ENCODE results near the gene DNAH7.

The DNAH7 gene

GRCh38 chr2:196076778-196077568 is 8.3 kb upstream of the DNAH7 start:
- no peak for DNase-seq

GRCh38 chr2:196075196-196075595 is 6.6 kb upstream of the DNAH7 start:
- DNase-seq, result no peak

GRCh38 chr2:196074631-196075030 is 6.0 kb upstream of the DNAH7 start:
- DNase-seq, result no peak

- no peak for DNase-seq
Measured at GRCh38 chr2:196073521-196073920, 4.9 kb upstream of the DNAH7 start.

- DNase-seq, result no peak
Measured at GRCh38 chr2:196067088-196067382, 1.6 kb downstream of the DNAH7 start.

- DNase-seq, result no peak
Measured at GRCh38 chr2:196066291-196067087, 2.1 kb downstream of the DNAH7 start.

- no peak for DNase-seq
Measured at GRCh38 chr2:196063773-196064172, 4.9 kb downstream of the DNAH7 start.

- no peak for DNase-seq
Measured at GRCh38 chr2:196059491-196059960, 9.1 kb downstream of the DNAH7 start.

- DNase-seq, result no peak
Measured at GRCh38 chr2:196054631-196055030, 14.0 kb downstream of the DNAH7 start.

- no peak for DNase-seq
Measured at GRCh38 chr2:196046123-196046917, 22.3 kb downstream of the DNAH7 start.

- DNase-seq, result no peak
Measured at GRCh38 chr2:196041786-196042185, 26.9 kb downstream of the DNAH7 start.

GRCh38 chr2:196040218-196040617 is 28.4 kb downstream of the DNAH7 start:
- DNase-seq, result no peak

- no peak for DNase-seq
Measured at GRCh38 chr2:196036442-196036841, 32.2 kb downstream of the DNAH7 start.

- no peak for DNase-seq
Measured at GRCh38 chr2:196018037-196018436, 50.6 kb downstream of the DNAH7 start.

- DNase-seq, result no peak
Measured at GRCh38 chr2:196012314-196012713, 56.3 kb downstream of the DNAH7 start.

- no peak for DNase-seq
Measured at GRCh38 chr2:196000551-196000950, 68.1 kb downstream of the DNAH7 start.

- DNase-seq, result no peak
Measured at GRCh38 chr2:195998070-195998469, 70.6 kb downstream of the DNAH7 start.

GRCh38 chr2:195995499-195995898 is 73.1 kb downstream of the DNAH7 start:
- DNase-seq, result no peak

GRCh38 chr2:195993623-195994022 is 75.0 kb downstream of the DNAH7 start:
- no peak for DNase-seq

- DNase-seq, result no peak
Measured at GRCh38 chr2:195985741-195986140, 82.9 kb downstream of the DNAH7 start.

- no peak for DNase-seq
Measured at GRCh38 chr2:195984923-195985726, 83.5 kb downstream of the DNAH7 start.

- DNase-seq, result no peak
Measured at GRCh38 chr2:195967336-195967735, 101.3 kb downstream of the DNAH7 start.

GRCh38 chr2:195961873-195962272 is 106.8 kb downstream of the DNAH7 start:
- no peak for DNase-seq

Measured in DMS153 (cell line).